Activated CD8-positive, alpha-beta T cell treated with anti-CD3 and anti-CD28 coated beads for 36 hours (primary cell): ENCODE results near the gene KLC3. TPM values are rescaled to one million over a fixed set of nuclear protein-coding genes. Genes with fewer than 3 reads are reported as not detected.

Source experiments
- ATAC-seq: fragments of 200-7000 bp; cut with Tn5 transposase; one replicate; pipeline ENCODE4 v1.10.0; 2021; ENCODE audit warnings: mild to moderate bottlenecking, moderate library complexity
- CTCF ChIA-PET: fragments of 350-600 bp; sonication (Branson Sonifier 250); formaldehyde crosslinking; loops from one replicate; lab custom pipeline; 2021; ENCODE audit warnings: antibody characterized with exemption; lab: Charles Lee
- POLR2A ChIA-PET: fragments of 350-600 bp; sonication (Branson Sonifier 250); formaldehyde crosslinking; loops from one replicate; lab custom pipeline; 2021; ENCODE audit warnings: antibody characterized with exemption; lab: Charles Lee
- DNase-seq: peaks from one replicate; pipeline ENCODE4 v3.0.0-alpha.2; 2020
- H3K27ac Mint-ChIP-seq: one replicate; pipeline ENCODE4 v1.8.0; 2021; ENCODE audit warnings: mild to moderate bottlenecking, mixed read lengths
- H3K27me3 Mint-ChIP-seq: one replicate; pipeline ENCODE4 v1.8.0; 2021; ENCODE audit warnings: mixed read lengths
- H3K36me3 Mint-ChIP-seq: one replicate; pipeline ENCODE4 v1.8.0; 2021; ENCODE audit warnings: low read depth, mixed read lengths
- H3K4me1 Mint-ChIP-seq: one replicate; pipeline ENCODE4 v1.8.0; 2021; ENCODE audit warnings: low read depth, mixed read lengths
- H3K4me3 Mint-ChIP-seq: one replicate; pipeline ENCODE4 v1.8.0; 2021; ENCODE audit warnings: mild to moderate bottlenecking, moderate library complexity, mixed read lengths
- H3K9me3 Mint-ChIP-seq: one replicate; pipeline ENCODE4 v1.8.0; 2021; ENCODE audit warnings: mixed read lengths
- intact Hi-C: fragments of 100-400 bp; cut with micrococcal nuclease; formaldehyde crosslinking; loops from one replicate; pipeline ENCODE4 v1.10.0; 2022
- total RNA-seq, 2 experiments: library from RNA; stranded (reverse); gene quantifications; one replicate each; pipeline ENCODE4 v1.2.3, GENCODE V29; 2021
- TF ChIP-seq, protein P1 (sequence below): fragments of 200-600 bp; IDR thresholded peaks from one replicate; pipeline ENCODE4 v1.8.0; 2022; ENCODE audit warnings: antibody characterized with exemption, mild to moderate bottlenecking

The KLC3 gene
- total RNA-seq, 2 experiments from 2014 or later, result not detected

DNA sequence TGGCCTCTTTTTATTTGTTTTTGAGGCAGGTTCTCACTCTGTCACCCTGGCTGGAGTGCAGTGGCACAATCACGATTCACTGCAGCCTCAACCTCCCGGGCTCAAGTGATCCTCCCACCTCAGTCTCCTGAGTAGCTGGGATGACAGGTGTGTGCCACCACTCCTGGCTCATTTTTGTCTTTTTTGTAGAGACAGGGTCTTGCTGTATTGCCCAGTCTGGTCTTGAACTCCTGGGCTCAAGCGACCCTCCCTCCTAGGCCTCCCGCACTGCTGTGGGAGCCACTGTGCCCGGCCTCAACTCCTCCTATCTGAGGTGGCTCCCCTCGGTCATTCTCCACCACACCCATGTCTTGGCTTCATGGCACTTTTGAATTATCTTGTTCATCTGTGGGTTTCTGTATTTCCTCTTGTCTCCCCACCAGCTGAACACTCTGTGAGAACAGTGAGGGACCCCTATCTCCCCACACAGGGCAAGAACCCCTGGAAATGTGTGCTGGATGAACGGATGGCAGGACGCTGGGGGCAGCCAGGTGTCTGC is 25.8 kb upstream of the KLC3 start:
- TF ChIP-seq, protein P1, sequence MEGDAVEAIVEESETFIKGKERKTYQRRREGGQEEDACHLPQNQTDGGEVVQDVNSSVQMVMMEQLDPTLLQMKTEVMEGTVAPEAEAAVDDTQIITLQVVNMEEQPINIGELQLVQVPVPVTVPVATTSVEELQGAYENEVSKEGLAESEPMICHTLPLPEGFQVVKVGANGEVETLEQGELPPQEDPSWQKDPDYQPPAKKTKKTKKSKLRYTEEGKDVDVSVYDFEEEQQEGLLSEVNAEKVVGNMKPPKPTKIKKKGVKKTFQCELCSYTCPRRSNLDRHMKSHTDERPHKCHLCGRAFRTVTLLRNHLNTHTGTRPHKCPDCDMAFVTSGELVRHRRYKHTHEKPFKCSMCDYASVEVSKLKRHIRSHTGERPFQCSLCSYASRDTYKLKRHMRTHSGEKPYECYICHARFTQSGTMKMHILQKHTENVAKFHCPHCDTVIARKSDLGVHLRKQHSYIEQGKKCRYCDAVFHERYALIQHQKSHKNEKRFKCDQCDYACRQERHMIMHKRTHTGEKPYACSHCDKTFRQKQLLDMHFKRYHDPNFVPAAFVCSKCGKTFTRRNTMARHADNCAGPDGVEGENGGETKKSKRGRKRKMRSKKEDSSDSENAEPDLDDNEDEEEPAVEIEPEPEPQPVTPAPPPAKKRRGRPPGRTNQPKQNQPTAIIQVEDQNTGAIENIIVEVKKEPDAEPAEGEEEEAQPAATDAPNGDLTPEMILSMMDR, result no peak
- Mint-ChIP-seq H3K4me3 (no peak overlapping the region), H3K27me3 (peaks cover 21% of the 10 kb centered on the region), H3K4me1 (no peaks in the 10 kb centered on the region), H3K36me3 (no peaks in the 10 kb centered on the region), H3K9me3 (no peaks in the 10 kb centered on the region), H3K27ac (no peak overlapping the region)
- intact Hi-C loops, result no loop called here
- ChIA-PET POLR2A (no interaction called here), CTCF (interaction anchor here (1.0 kb wide), 1 partner anchor 87 kb away, joined by 3 read pairs; no protein-coding TSS in a partner anchor)
- ATAC-seq (no peak), DNase-seq (no peak)

DNA sequence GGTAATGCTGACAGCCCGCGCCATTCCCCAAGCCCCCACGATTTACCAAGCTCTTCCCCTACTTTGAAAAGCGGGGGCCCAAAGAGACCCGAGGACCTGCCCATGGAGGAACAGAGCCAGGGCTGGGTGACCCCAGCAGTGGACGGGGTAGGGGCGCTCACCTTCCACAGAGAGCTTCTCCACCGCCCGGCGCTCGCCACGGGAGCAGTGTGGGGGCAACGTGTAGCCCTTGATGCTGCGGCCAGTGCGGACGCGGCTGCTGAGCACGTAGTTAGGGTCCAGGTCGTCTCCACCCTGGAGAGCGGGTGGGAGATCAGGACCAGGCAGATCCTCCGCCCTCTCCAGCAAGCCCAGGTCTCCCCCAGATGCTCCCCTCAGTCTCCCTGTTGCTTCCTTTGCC is 25.2 kb upstream of the KLC3 start:
- no peak overlapping the region for H3K27ac Mint-ChIP-seq

DNA sequence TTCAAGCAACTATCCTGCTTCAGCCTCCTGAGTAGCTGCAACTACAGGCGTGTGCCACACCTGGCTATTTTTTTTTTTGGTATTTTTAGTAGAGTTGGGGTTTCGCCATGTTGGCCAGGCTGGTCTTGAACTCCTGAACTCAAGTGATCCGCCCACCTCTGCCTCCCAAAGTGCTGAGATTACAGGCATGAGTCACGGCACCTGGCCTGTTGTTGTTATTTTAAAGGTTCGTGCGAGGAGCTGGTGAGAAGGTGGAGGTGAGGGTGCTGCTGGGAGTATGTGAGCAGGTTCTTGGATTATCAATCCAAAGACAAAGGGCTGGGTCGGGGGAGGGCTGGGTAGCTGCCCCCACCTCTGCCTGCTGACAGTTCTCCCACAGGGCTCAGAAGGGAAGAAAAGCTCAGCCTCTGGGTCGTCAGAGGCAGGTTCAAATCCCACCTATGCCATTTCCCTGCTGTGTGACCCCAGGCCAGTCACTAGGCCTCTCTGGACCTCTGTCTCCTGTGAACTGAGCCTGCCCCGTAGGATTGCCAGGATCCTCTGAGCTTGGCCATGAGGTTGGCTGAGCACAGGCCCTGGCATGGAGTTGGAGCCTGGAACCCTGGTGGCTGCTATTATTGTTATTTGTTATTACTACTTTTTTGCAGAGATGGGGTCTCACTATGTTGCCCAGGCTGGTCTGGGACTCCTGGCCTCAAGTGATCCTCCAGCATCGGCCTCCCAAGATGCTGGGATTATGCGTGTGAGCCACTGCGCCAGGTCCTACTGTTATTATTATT is 19.4 kb upstream of the KLC3 start:
- ATAC-seq (no peak), DNase-seq (no peak)
- no peak overlapping the region for H3K4me3 Mint-ChIP-seq
- H3K27ac Mint-ChIP-seq, result no peak overlapping the region
- POLR2A ChIA-PET, result no interaction called here
- H3K36me3 Mint-ChIP-seq, result no peaks in the 10 kb centered on the region
- H3K9me3 Mint-ChIP-seq, result no peaks in the 10 kb centered on the region
- no peaks in the 10 kb centered on the region for H3K4me1 Mint-ChIP-seq
- TF ChIP-seq, protein P1, result no peak
- intact Hi-C loops, result no loop called here
- CTCF ChIA-PET, result no interaction called here
- H3K27me3 Mint-ChIP-seq, result peaks cover 32% of the 10 kb centered on the region

More for the DNA sequence above, 25.2 kb upstream of the KLC3 start:
- ATAC-seq (no peak), DNase-seq (no peak)
- Mint-ChIP-seq H3K4me1 (no peaks in the 10 kb centered on the region), H3K9me3 (no peaks in the 10 kb centered on the region), H3K4me3 (no peak overlapping the region), H3K27me3 (peaks cover 21% of the 10 kb centered on the region), H3K36me3 (no peaks in the 10 kb centered on the region)
- ChIA-PET POLR2A (no interaction called here), CTCF (interaction anchor here (1.0 kb wide), 1 partner anchor 87 kb away, joined by 3 read pairs; no protein-coding TSS in a partner anchor)
- TF ChIP-seq, protein P1, result no peak
- intact Hi-C loops, result no loop called here

DNA sequence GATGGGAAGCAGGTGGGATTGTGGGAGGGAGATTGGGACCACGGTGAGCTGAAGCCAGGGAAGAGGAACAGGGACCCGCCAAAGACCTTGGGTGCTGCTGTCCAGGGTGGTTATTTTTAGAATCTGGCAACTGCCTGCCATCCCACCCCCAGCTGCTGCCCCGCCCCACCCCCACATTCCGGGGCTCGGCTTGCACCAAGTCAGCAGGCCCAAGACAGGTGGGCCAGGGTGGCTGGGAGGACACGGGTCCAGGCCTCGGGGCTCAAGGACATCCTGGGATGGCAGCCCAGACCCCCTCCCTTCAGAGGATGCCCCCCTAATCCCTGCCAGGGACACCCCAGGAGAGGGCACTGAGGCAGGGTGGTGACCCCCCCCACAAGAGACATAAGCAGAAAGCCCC is 18.7 kb upstream of the KLC3 start:
- no peak overlapping the region for H3K27ac Mint-ChIP-seq
- H3K4me1 Mint-ChIP-seq, result no peaks in the 10 kb centered on the region
- H3K27me3 Mint-ChIP-seq, result peaks cover 27% of the 10 kb centered on the region
- no peaks in the 10 kb centered on the region for H3K9me3 Mint-ChIP-seq
- ATAC-seq (no peak), DNase-seq (no peak)
- H3K36me3 Mint-ChIP-seq, result no peaks in the 10 kb centered on the region
- intact Hi-C loops, result no loop called here
- H3K4me3 Mint-ChIP-seq, result no peak overlapping the region
- CTCF ChIA-PET, result no interaction called here
- TF ChIP-seq, protein P1, result no peak
- POLR2A ChIA-PET, result no interaction called here

DNA sequence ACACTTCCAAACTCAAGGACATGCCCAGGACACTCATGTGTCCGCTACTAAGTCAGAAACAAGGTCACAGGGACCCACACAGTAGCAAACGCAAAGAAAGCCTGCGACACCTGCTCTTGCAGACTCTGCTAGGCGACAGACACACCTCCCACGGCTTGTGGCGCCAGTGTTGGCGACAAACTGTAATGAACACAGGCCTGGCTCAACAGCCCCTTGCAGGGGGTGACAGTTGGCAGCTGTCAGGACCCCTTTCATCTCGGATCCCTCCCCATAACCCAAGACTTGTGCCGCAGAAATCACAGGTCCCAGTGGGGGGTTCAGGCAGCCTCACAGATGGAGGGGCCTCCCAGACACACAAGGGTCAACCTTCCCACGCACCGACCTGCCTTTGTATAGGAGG is 18.2 kb upstream of the KLC3 start:
- peaks cover 26% of the 10 kb centered on the region for H3K27me3 Mint-ChIP-seq
- no peaks in the 10 kb centered on the region for H3K9me3 Mint-ChIP-seq
- TF ChIP-seq, protein P1, result no peak
- H3K27ac Mint-ChIP-seq, result no peak overlapping the region
- intact Hi-C loops, result no loop called here
- no peaks in the 10 kb centered on the region for H3K4me1 Mint-ChIP-seq
- H3K4me3 Mint-ChIP-seq, result no peak overlapping the region
- no peak for DNase-seq
- POLR2A ChIA-PET, result no interaction called here
- H3K36me3 Mint-ChIP-seq, result no peaks in the 10 kb centered on the region
- CTCF ChIA-PET, result no interaction called here
- ATAC-seq, result no peak
